HT1080 (cell line): ENCODE data around the gene MET. TPM values are rescaled to one million over a fixed set of nuclear protein-coding genes. Genes with fewer than 3 reads are reported as not detected.
A peak's percentile ranks its signal among the peaks of the same experiment; 100 is the strongest.
"Not testable (repeated sequence)": the region's sequence is repeated elsewhere in the genome, so short reads cannot be mapped to it uniquely, and the experiment has no call there.

ENCODE experiments used
- DNase-seq: peaks from one replicate; pipeline ENCODE4 v3.0.0-alpha.2; 2015; ENCODE audit warnings: low read depth
- polyA plus RNA-seq, 2 experiments: library from polyadenylated mRNA; depleted of rRNA; stranded (reverse); fragments of >200 nt; gene quantifications; 2 replicates each; pipeline ENCODE4 v1.2.3, GENCODE V29; 2015
- total RNA-seq: library from RNA; depleted of rRNA; stranded (reverse); fragments of >200 nt; shearing (Covaris generic); gene quantifications from 2 replicates; pipeline ENCODE4 v1.2.3, GENCODE V29; 2014; rRNA removed

The MET gene
- total RNA-seq = 108 and 124 TPM in 2 replicates
- 65.3 and 90.5 TPM in 2 replicates for polyA plus RNA-seq (2015; cell fraction: cytosol; rRNA removed)
- 142 TPM in 2 replicates for polyA plus RNA-seq (2015; cell fraction: nucleus; rRNA removed)

DNA sequence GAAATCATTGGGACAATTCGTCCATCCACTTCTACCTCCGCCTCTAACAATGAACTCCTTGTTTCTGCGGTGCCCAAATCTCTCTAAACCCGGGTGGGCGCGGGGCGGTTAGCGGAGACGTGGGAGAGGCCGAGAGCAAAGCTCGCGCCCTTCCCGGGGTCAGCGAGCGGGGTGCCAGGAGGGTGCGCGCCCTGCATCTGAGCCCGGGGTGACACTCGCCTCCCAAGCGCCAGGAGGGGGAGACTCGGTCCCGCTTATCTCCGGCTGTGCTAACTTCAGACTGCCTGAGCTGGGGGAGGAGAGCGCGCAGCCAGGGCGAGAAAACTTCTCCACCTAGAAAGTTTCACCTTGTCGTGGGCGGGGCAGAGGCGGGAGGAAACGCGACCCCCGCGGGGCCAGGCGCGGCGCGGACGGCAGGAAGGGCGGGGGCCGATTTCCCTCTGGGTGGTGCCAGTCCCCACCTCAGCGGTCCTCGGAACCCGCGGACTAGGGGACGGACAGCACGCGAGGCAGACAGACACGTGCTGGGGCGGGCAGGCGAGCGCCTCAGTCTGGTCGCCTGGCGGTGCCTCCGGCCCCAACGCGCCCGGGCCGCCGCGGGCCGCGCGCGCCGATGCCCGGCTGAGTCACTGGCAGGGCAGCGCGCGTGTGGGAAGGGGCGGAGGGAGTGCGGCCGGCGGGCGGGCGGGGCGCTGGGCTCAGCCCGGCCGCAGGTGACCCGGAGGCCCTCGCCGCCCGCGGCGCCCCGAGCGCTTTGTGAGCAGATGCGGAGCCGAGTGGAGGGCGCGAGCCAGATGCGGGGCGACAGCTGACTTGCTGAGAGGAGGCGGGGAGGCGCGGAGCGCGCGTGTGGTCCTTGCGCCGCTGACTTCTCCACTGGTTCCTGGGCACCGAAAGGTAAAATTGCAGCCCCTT lies at the start of gene MET:
TSS of gene MET (plus strand) at position 516 of the 915 bp plus-strand sequence. CDS start 26,889 bp downstream, outside the sequence.
- DNase-seq = peak; percentile 92

- DNase-seq = no peak
Observed at GRCh38 chr7:116626886-116627285, 45.1 kb upstream of the MET start.

DNA sequence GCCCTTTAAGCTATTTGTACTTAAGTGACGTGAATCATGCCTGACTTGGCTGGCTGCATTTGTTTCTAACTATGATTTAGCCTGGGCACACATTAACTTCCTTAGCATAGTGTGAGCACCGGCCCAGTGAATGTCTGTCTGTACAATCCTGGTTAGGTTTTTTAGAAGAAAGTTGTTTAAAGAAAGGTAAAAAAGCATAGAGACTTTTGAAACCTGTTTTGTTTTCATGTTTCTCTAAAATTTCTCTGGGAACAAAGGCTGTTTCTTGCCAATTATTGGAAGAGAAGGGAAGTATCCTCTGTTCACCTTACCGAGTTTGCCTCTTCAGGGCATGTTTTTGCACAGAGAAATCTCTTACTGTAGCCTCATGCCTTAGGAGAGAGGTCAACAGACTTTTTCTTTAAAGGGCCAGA lies 42.9 kb upstream of the MET start:
- DNase-seq = peak; percentile 37

DNA sequence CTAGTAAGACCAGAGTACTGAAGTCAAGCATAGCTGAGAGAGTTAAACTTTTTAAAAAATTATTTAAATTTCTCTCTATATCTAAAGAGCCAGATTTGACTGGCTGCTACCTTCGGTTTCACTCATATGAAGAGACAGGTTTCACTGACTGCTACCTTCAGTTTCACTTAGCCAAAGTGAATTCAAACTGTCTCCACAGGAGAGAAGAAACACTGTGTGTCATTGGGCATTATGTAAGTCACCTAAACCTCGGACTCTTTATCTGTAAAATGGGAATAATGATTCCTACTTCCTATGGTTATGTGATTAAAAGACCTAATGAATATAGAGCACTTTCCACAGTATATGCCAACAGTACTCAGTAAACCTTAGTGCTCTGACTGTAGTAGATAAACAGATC lies 41.6 kb upstream of the MET start:
- DNase-seq = no peak

- DNase-seq = peak; percentile 93
Observed at GRCh38 chr7:116630932-116631671, 40.9 kb upstream of the MET start.

DNA sequence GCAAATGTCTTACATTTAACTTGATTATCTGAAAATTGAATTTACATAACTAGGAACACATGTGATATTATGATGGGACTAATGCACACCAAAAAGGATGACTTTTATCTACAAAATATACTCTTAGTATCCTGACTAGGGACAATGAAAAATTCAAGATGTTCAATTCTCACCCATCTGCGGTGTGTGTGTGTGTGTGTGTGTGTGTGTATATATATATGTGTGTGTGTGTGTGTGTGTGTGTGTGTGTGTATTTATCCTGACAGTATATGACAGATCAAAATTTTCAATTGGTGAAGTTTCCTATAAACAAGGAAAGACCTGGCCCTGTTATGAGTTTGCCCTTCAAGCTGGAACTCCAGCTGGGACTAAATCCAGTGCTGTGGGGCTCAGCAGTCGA lies 40.3 kb upstream of the MET start:
- no peak for DNase-seq

- no peak for DNase-seq
Observed at GRCh38 chr7:116632384-116632783, 39.6 kb upstream of the MET start.

DNA sequence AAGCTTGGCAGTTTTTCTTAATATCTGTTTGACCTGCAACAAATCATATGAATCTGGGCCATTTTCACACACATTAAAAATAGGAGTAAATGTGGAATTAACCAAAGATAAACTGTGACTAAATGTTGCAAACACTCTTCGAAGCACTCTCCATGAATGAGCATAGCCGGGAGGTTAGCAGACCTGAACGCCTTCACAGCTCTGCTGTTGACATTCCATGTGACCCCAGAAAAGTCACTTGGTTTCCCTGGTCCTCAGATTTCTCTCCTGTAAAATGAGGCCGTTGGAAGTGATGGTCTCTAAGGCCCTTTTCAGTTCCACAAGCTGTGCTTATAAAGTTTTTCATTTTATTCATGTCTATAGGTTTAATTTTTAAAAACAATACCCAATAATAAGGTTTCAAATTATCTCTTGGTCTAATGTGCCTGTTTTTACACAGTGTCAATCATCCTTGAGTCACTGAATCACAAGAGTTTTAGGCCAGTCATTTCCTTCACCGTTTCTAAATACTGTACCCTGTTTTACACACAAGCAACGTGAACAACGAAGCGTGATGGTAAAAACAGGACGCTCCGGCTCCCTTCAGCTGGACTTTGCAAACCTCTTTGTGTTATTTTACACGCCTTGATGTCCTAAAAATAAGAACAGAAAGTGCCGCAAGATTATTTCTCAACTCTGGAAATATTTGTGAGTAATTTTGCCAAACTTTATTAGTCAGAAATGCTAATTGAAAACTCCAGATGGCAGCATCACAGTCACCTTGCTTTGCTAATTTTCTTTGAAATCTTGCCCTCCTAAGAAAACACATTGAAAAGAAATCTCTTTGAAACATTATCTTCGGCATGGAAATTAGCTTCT lies 38.6 kb upstream of the MET start:
- peak; percentile 32 for DNase-seq

- DNase-seq = no peak
Observed at GRCh38 chr7:116636997-116637396, 35.0 kb upstream of the MET start.

DNA sequence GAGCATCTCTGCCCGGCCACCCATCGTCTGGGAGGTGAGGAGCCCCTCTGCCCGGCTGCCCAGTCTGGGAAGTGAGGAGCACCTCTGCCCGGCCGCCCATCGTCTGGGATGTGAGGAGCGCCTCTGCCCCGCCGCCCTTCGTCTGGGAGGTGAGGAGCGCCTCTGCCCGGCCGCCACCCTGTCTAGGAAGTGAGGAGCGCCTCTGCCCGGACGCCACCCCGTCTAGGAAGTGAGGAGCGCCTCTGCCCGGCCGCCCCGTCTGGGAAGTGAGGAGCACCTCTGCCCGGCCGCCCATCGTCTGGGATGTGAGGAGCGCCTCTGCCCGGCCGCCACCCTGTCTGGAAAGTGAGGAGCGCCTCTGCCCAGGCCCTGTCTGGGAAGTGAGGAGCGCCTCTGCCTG lies 33.4 kb upstream of the MET start:
- DNase-seq = not testable (repeated sequence)

- no peak for DNase-seq
Observed at GRCh38 chr7:116641551-116642153, 30.3 kb upstream of the MET start.

- not testable (repeated sequence) for DNase-seq
Observed at GRCh38 chr7:116643148-116643547, 28.8 kb upstream of the MET start.

- DNase-seq = no peak
Observed at GRCh38 chr7:116644628-116645027, 27.4 kb upstream of the MET start.

- DNase-seq = no peak
Observed at GRCh38 chr7:116647290-116647689, 24.7 kb upstream of the MET start.

- no peak for DNase-seq
Observed at GRCh38 chr7:116647861-116648260, 24.1 kb upstream of the MET start.

GRCh38 chr7:116650436-116650835 lies 21.6 kb upstream of the MET start:
- no peak for DNase-seq

DNA sequence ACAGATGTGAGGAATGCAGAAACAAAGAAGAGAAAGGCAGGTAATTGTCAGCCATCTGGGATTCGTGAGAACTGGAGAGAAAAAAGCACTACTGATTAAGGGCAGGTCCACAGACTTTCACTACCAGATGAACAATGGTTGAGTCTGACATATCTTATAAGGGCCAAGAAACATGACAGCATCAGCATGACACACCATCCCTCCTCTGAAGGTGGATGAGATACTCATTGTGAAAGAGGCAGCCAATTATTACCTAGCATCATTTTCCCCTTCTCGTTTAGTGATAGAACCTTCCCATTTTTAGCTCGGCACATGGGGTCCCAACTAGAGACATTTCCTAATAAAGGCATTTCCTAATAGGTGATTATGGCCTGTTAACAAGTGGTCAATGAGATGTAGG lies 19.2 kb upstream of the MET start:
- peak; percentile 56 for DNase-seq

DNA sequence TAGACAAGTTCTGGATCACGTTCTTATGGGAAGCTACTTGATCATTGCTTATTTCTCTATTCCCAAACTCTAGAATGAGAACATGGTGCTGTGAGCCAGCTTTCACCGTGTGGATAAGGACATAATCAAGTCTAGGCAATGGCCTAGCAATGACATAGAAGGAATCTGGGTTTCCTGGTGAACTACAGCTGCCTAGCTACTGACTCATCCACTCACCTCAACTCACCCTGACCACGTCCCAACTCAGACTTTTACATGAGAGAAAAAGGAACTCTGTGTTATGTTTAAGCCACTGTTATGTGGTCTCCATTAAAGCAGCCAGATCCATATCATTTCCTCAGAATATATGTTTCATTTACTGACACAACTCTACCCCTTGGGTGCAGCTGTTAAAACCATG lies 18.8 kb upstream of the MET start:
- peak; percentile 92 for DNase-seq

DNA sequence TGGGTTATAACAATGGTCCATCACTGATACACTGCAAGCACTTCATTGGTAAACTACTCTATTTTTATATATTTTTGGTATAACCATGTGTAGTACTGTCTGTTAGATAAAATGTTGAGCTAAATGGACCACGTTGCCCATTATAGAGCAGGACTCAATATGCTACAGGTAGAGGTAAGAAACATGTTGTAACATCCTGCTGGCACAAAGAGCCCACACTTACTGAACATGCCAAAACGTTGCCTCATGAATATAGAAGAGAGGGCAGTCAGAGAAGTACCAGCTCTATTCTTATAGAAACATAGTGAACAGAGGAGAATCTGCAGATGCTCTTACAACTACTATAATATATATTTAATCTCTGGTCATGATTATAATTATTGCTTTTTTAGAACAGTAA lies 18.4 kb upstream of the MET start:
- DNase-seq = no peak

DNA sequence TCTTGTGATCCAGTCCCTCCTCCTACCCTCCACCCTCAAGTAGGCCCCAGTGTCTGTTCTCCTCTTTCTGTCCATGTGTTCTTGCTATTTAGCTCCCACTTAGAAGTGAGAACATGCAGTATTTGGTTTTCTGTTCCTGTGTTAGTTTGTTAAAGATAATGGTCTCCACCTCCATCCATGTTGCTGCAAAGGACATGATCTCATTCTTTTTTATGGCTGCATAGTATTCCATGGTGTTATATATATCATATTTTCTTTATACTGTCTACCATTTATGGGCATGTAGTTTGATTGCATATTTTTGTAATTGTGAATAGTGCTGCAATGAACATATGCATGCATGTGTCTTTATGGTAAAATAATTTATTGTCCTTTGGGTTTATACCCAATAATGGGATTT lies 12.7 kb upstream of the MET start:
- not testable (repeated sequence) for DNase-seq

DNA sequence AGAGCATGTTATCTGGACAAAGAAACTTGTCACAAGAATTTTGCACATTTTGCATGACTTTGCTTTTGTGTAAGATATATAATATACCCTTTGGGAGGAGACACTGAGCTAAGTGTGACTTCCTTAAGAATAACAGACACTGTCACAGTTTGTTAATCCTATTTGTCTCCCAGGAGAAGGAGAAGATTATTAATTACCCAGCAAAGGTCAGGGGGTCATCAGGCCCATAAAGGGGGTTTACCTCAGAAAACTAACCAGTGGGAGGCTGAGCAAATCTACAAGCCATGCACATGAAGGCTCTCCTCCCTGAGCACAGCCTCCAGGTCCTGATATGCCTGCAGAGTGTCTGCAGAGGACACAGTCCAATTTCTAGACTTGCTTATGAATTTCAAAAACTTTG lies 10.1 kb upstream of the MET start:
- DNase-seq = no peak
